GM21447 (cell line): ENCODE results near the gene GIMAP4.
"Not testable (repeated sequence)": the region's sequence is repeated elsewhere in the genome, so short reads cannot be mapped to it uniquely, and the experiment has no call there.

Experiments used
- ATAC-seq: cut with Tn5 transposase; IDR thresholded peaks from one replicate; pipeline ENCODE4 v1.9.1; 2021; ENCODE audit not compliant: unreplicated experiment

Gene GIMAP4

DNA sequence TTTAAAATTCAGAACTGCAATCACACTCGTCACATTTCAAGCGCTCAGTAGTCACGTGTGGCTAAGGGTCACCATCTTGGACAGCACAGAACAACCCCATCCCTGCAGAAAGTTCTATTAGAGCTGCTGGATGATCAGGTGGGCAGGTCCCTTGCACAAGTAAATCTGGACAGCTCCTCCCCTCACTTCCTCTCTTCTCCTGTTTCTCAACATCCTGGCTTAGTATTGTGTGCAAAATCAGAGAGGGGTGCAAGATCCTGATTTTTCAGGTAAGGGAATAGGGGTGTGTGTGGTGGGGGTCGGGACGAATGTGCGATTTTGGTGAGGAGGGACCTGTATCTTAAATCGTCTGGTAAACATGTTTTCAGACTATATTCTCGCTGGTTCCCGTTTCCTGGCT is at the start of gene GIMAP4:
TSS of gene GIMAP4 (plus strand) at position 222 of the 400 bp plus-strand sequence. CDS start 2,512 bp downstream, outside the sequence.
- ATAC-seq: no peak

DNA sequence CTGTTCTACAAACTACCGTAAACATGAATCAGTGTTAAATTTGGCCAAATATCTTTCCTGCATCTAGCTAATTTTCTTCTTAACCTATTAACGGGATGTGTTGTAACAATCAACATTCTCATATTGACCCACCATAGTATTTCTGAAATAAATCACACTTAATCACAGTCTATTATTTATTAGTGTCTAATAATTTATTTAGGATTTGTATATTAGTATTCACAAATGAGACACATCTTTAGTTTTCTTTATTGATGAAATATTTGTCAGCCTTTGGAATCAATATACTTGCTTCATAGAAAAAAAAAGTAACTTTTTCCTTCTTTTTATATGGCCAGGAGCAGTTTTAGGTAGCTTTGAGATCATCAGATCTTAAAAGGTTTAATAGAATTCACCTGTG is 47.9 kb upstream of the GIMAP4 start:
- no peak for ATAC-seq

GRCh38 chr7:150520145-150520544 is 47.0 kb upstream of the GIMAP4 start:
- ATAC-seq: no peak

DNA sequence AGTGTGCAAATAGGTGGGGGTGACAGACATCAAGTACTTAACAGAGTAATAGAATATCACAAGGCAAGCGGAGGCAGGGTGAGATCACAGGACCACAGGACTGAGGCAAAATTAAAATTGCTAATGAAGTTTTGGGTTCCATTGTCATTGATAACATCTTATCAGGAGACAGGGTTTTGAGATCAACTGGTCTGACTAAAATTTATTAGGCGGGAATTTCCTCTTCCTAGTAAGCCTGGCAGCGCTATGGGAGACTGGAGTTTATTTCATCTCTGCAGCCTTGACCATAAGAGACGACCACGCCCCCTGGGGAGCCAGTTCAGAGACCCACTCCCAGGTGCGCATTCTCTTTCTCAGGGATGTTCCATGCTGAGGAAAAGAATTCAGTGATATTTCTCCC is 44.3 kb upstream of the GIMAP4 start:
- ATAC-seq: not testable (repeated sequence)

GRCh38 chr7:150524018-150524417 is 43.2 kb upstream of the GIMAP4 start:
- ATAC-seq: no peak

- no peak for ATAC-seq
Measured at GRCh38 chr7:150531704-150532103, 35.5 kb upstream of the GIMAP4 start.

DNA sequence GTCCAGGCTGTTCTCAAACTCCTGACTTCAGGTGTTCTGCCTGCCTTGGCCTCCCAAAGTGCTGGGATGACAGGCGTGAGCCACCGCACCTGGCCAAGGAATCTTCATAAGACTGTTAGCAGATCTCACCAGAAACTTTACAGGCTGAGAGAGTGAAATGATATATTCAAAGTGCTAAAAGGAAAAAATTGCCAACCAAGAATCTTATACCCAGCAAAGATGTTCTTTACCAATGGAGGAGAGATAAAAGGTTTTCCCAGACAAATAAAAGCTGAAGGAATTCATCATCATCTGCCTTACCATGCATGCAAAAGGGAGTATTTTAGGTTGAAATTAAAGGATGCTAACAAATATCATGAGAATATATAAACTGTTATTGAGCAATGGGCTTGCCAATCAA is 28.9 kb upstream of the GIMAP4 start:
- ATAC-seq: no peak

DNA sequence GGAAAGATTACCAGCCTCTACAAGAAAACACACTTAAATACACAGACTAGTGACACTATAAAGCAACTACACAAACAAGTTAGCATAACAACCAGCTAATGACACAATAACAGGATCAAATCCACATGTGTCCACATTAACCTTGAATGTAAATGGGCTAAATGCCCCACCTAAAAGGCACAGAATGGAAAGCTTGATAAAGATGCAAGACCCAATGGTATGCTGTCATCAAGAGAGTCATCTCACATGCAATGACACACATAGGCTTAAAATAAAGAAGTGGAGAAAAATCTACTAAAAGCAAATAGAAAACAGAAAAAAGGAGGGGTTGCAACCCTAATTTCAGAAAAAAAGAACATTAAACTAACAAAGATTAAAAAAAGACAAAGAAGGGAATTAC is 14.0 kb upstream of the GIMAP4 start:
- ATAC-seq: no peak

GRCh38 chr7:150556521-150557138 is 10.6 kb upstream of the GIMAP4 start:
- no peak for ATAC-seq

GRCh38 chr7:150560486-150560885 is 6.7 kb upstream of the GIMAP4 start:
- no peak for ATAC-seq

- ATAC-seq: no peak
Measured at GRCh38 chr7:150562919-150563318, 4.3 kb upstream of the GIMAP4 start.

DNA sequence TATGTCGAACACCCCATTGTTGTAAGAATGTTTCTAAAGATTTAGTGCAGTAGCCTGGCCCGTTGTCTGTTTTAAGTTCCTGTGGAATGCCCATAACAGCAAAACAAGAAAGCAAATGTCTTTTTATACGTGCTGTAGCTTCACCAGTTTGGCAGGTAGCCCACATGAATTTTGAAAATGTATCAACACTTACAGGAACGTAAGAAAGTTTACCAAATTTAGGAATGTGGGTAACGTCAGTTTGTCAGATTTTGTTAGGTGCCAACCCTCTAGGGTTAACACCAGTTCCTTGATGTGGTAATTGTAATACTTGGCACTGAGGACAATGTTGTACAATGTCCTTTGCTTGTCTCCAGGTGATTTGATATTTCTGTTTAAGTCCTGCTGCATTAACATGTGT is 3.2 kb upstream of the GIMAP4 start:
- no peak for ATAC-seq

DNA sequence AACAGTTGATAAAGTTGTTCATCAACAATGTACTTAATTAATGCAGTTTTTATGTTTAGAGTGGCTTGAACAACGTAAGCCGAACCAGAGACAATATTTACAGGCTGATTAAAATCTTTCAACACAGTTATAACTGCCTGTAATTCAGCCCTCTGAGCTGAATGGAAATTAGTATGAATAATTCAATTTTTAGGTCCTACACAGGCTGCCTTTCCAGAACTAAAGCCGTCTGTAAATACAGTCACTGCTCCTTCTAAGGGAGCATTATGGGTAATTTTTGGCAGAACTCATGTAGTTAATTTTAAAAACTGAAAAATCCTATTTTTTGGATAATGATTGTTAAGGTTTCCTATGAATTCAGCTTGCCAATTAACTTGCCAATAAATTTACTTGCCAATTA is 2.6 kb upstream of the GIMAP4 start:
- ATAC-seq: no peak

- ATAC-seq: no peak
Measured at GRCh38 chr7:150565239-150565638, 2.0 kb upstream of the GIMAP4 start.

DNA sequence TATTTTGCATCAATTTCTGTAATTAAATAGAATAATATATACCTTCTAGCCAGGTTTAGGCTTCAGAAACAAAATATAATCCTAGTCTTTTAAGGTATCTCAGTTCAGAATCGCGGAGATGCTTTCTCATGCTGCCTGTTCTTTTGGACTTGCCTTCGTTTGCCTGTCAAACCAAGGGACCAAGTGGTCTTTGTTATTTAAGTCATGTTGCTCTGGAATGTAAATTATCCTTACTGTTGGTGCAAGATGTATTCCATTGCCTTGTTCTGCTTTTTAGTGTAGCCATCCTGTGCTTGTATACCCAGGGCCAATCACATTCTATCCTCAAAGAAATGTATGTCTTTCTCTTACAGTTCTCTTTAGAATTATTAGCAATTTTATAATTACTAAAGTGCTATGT is 1.1 kb upstream of the GIMAP4 start:
- ATAC-seq: no peak

DNA sequence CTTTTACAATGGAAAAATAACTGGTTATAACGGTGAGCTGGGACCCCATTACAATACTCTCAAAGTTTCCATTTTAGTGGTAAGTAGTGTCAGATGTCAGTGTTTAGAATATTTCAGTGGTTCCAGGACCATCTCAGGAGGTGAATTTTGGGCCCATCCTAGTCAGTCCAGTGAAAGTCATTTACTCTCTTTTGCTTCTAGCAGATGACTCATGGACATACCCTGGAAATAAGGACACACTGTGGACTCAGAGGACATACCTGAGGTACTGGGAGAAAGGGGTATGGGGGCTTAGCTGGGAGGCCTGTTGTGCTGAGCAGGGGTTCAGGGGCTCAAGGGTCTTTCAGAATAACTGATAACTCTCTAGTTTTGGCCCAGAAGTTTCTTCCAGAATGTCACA is 618 bp upstream of the GIMAP4 start:
- no peak for ATAC-seq

DNA sequence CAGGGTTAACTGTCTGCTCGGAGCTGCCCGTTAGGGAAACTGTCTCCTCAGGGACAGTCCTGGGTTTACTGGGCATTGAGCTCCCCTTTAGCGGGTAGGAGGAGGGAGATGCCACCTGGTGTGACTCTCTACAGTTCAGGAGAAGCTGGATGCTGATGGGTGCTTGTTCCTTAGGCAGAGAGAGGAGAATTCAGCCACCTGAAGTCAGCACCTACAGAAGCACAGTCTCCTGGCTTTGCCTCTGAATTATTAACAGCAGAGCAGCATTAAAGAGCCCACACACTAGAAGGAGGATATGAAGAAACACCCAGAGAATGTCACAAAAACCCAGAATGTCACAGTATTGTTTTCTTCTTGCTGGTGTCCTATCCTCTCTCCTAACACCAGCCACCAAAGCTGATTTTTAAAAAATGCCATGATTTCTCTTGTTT is 696 bp downstream of the GIMAP4 start:
- ATAC-seq: no peak

DNA sequence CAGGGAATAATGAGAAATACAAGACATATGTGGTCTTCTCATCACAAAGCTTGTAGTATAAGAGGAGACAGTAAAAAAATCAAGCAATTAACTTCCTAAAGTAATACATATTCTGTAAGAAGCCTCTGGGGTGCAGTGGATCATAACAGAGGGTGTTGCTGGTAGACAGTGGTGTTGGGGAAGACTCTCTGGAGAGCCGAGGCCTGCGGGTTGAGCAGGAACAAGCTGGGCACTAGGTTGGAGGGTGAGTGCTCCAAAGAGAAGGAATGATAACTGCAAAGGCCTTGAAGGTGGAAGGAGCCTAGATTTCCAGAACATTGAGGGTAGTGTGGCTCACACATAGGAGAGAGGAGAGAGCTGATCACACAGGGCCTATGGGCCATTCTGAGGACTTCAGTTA is 1.5 kb downstream of the GIMAP4 start:
- ATAC-seq: no peak

DNA sequence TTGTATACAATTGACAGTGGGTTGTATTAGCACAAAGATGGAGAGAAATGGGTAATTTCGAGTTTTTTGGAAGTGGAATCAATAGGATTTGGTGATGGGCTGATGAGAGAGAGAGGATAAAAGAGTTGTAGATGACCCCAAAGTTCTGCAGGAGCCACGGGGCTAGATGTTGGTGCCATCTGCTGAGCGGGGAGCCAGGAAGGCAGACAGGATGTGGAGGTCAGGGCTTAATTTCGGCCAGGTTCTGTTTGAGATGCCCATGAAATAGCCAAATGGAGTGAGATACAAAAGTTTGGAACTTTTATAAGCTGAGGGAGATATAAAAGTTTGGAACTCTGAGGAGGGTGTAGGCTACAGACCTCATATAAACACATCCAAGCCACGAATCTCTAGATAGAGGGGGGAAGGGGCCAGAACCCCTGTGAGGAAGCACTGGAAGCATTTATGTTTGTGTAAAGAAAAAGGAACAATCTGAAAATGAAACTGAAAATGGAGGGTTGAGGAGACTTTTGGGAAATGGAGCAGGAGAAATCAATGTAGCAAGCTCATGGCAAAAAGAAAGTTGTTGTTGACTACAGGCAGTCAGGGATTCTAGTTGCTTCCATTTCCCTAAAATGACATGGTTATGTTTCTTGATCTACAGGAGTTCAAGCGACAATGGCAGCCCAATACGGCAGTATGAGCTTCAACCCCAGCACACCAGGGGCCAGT is 2.2 kb downstream of the GIMAP4 start:
- no peak for ATAC-seq

GRCh38 chr7:150570556-150571465 is 3.6 kb downstream of the GIMAP4 start:
- ATAC-seq: no peak

DNA sequence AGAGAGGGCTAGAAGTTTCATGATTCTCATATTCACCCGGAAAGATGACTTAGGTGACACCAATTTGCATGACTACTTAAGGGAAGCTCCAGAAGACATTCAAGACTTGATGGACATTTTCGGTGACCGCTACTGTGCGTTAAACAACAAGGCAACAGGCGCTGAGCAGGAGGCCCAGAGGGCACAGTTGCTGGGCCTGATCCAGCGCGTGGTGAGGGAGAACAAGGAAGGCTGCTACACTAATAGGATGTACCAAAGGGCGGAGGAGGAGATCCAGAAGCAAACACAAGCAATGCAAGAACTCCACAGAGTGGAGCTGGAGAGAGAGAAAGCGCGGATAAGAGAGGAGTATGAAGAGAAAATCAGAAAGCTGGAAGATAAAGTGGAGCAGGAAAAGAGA is 5.3 kb downstream of the GIMAP4 start:
- no peak for ATAC-seq
